Peyer's patch (tissue), 4 donors: ENCODE results near the gene IGF1. TPM values are rescaled to one million over a fixed set of nuclear protein-coding genes. Genes with fewer than 3 reads are reported as not detected.

ENCODE experiments used
- DNase-seq, 3 donors: peaks; one replicate each; pipeline ENCODE4 v3.0.0-alpha.2; 2017 to 2019
- H3K27ac ChIP-seq, 4 donors: fragments of 200-600 bp; sonication (generic); one replicate each; pipeline ENCODE4 v1.5.1; 2016 to 2019
- H3K27me3 ChIP-seq, 2 donors: fragments of 200-600 bp; sonication (generic); one replicate each; pipeline ENCODE4 v1.5.1; 2019
- H3K36me3 ChIP-seq, 3 donors: fragments of 200-600 bp; sonication (generic); one replicate each; pipeline ENCODE4 v1.5.1; 2016 to 2019
- H3K4me1 ChIP-seq, 4 donors: fragments of 200-600 bp; sonication (generic); one replicate each; pipeline ENCODE4 v1.5.1; 2016 to 2019
- H3K4me3 ChIP-seq, 4 donors: fragments of 200-600 bp; sonication (generic); 1 replicate in 3 of 4; 2 replicates in 1 of 4; pipeline ENCODE4 v1.5.1; 2016 to 2019; ENCODE audit warnings: mild to moderate bottlenecking in 1 of 4
- H3K9me3 ChIP-seq, 4 donors: fragments of 200-600 bp; sonication (generic); one replicate each; pipeline ENCODE4 v1.5.1; 2016 to 2019; ENCODE audit warnings: mild to moderate bottlenecking in 1 of 4
- POLR2A ChIP-seq, 2 donors: fragments of 450-650 bp; IDR thresholded peaks; one replicate each; pipeline ENCODE4 v1.5.1; 2017; ENCODE audit warnings: antibody characterized with exemption in 2 of 2, mild to moderate bottlenecking in 2 of 2, moderate library complexity in 2 of 2
- total RNA-seq, 4 donors: library from RNA; depleted of rRNA; stranded (reverse); fragments of >200 nt; gene quantifications; one replicate each; pipeline ENCODE4 v1.1.0, GENCODE V29; 2016
- TF ChIP-seq, protein P1 (sequence below), 6 experiments: fragments of 450-650 bp in 4 of 6; fragments of 200-600 bp in 2 of 6; sonication (generic) in 1 of 6; IDR thresholded peaks; one replicate each; pipeline ENCODE4 v1.5.1; 2017 to 2019; ENCODE audit warnings: antibody characterized with exemption in 6 of 6, mild to moderate bottlenecking in 3 of 6, moderate library complexity in 1 of 6

The IGF1 gene
- total RNA-seq, 4 donors from 2014 or later, result 4.0 to 21.5 (median 6.3) TPM

DNA sequence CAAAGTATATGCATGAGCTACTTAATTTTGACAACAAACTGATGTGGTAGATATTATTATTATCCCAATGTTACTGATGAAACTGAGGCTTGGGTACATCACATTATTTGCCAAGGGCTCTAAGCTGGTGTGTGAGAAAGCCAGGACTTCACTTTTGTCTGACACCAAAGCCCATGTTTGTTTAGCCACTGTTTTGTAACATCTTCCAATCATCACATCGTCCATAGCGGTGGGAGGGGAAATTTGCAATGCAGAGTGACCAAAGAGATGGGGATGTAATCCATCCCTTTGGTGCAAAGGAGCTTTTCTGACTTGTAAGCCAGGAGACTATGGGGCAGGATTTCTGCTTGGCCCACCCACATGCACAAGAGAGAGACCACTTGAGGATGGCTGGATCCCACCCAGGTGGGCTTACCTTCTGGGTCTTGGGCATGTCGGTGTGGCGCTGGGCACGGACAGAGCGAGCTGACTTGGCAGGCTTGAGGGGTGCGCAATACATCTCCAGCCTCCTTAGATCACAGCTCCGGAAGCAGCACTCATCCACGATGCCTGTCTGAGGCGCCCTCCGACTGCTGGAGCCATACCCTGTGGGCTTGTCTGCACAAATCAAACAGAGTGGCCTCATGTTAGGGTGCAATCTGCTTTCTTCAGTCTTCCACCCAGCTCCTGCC, 61.1 kb downstream of the IGF1 start:
- TF ChIP-seq, protein P1, sequence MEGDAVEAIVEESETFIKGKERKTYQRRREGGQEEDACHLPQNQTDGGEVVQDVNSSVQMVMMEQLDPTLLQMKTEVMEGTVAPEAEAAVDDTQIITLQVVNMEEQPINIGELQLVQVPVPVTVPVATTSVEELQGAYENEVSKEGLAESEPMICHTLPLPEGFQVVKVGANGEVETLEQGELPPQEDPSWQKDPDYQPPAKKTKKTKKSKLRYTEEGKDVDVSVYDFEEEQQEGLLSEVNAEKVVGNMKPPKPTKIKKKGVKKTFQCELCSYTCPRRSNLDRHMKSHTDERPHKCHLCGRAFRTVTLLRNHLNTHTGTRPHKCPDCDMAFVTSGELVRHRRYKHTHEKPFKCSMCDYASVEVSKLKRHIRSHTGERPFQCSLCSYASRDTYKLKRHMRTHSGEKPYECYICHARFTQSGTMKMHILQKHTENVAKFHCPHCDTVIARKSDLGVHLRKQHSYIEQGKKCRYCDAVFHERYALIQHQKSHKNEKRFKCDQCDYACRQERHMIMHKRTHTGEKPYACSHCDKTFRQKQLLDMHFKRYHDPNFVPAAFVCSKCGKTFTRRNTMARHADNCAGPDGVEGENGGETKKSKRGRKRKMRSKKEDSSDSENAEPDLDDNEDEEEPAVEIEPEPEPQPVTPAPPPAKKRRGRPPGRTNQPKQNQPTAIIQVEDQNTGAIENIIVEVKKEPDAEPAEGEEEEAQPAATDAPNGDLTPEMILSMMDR (IDR thresholded peaks at IDR 0.05), result no peak
- no peak for TF ChIP-seq POLR2A (IDR thresholded peaks at IDR 0.05)
- no peak for DNase-seq
- no peaks in the 10 kb centered on the region for H3K4me1 ChIP-seq

DNA sequence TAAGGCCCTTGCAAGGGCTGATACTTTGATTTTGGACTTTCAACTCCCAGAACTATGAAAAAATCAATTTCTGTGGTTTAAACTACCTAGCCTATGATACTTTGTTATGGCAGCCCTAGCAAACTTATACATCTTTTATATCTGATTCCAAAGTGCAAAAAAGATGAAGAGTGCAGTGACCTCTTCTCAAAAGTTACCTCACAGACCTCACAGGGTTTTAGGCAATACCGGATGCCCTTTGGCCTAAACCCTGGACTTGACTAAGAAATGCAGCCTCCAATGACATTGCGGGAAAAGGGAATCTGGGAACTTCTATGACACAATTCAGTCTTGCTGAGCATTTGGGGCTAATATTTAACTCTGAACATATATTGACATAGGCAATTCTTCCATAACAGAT, 63.3 kb downstream of the IGF1 start:
- Histone ChIP-seq H3K9me3 (no peaks in the 10 kb centered on the region), H3K4me3 (no peak overlapping the region), H3K36me3 (no peaks in the 10 kb centered on the region), H3K27me3 (no peaks in the 10 kb centered on the region), H3K4me1 (no peaks in the 10 kb centered on the region), H3K27ac (no peak overlapping the region)
- TF ChIP-seq, protein P1 (IDR thresholded peaks at IDR 0.05), result no peak
- no peak for TF ChIP-seq POLR2A (IDR thresholded peaks at IDR 0.05)
- DNase-seq, result no peak

More for the DNA sequence above, 61.1 kb downstream of the IGF1 start:
- Histone ChIP-seq H3K36me3 (no peaks in the 10 kb centered on the region), H3K9me3 (no peaks in the 10 kb centered on the region), H3K27me3 (no peaks in the 10 kb centered on the region), H3K4me3 (no peak overlapping the region), H3K27ac (no peak overlapping the region)

DNA sequence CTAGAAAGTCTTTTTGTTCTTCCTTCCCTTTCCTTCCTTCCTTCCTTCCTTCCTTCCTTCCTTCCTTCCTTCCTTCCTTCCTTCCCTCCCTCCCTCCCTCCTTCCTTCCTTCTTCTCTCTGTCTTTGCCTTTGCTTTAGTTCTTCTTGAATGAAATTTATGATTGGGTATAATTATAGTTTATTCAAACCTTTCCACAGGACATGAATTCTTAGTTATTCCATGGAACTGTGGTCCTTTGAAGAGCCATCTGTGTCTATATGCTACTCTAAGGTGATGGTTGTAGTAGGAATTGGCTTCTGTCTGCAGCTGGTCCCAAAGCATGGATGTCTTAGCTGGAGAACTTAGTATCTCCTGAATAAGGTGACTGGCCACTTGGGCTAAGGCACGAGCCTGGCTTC, 64.8 kb downstream of the IGF1 start:
- Histone ChIP-seq H3K36me3 (no peaks in the 10 kb centered on the region), H3K9me3 (no peaks in the 10 kb centered on the region), H3K4me1 (no peaks in the 10 kb centered on the region), H3K27me3 (no peaks in the 10 kb centered on the region), H3K4me3 (no peak overlapping the region), H3K27ac (no peak overlapping the region)
- TF ChIP-seq, protein P1 (IDR thresholded peaks at IDR 0.05), result no peak
- TF ChIP-seq POLR2A (IDR thresholded peaks at IDR 0.05), result no peak
- no peak for DNase-seq

DNA sequence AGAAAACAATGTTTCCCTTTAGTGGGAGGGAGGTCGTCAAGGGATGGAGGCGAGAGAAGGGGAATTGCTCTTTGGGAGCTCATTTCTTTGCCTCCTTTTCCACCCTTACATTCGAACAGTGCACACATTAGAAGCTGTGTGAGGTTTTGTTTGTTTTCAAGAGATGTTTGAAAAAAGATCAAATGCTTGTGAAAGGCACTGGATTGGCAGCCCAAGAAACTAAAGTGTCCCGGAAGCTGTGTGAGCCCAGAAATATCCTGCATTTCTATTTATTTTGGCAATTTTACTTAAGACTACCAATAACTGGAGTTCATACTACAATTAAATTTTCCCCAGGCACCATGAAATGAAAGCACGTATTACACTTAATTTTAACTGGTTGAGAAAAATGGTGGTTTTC, 67.0 kb downstream of the IGF1 start:
- Histone ChIP-seq H3K36me3 (no peaks in the 10 kb centered on the region), H3K9me3 (no peaks in the 10 kb centered on the region), H3K27ac (no peak overlapping the region), H3K4me3 (no peak overlapping the region), H3K27me3 (no peaks in the 10 kb centered on the region), H3K4me1 (no peaks in the 10 kb centered on the region)
- no peak for DNase-seq
- TF ChIP-seq, protein P1 (IDR thresholded peaks at IDR 0.05), result no peak
- TF ChIP-seq POLR2A (IDR thresholded peaks at IDR 0.05), result no peak

DNA sequence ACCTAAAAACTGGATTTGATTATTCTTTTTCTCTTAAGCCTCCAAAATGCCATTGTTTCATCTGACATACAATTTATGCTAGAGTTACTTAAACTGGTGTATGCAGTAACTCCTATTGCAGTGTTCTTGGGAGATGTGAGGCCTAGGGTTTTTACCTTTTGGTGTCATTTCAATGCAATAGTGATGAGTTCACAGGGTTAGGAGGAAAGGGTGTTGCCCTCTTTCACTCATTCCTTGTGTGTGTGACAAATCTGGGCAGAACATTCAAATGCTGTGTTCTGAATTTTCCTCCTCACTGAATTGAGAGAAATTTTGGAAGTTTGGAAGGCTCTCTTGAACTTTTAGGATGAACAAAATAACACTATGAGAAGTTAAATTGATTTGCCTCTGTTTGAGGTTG, 69.9 kb downstream of the IGF1 start:
- TF ChIP-seq, protein P1 (IDR thresholded peaks at IDR 0.05), result no peak
- TF ChIP-seq POLR2A (IDR thresholded peaks at IDR 0.05), result no peak
- H3K36me3 ChIP-seq, result no peaks in the 10 kb centered on the region
- DNase-seq, result no peak
- H3K9me3 ChIP-seq, result no peaks in the 10 kb centered on the region
- no peaks in the 10 kb centered on the region for H3K27me3 ChIP-seq
- no peaks in the 10 kb centered on the region for H3K4me1 ChIP-seq
- H3K27ac ChIP-seq, result no peak overlapping the region
- no peak overlapping the region for H3K4me3 ChIP-seq
